Small intestine (tissue), 7 donors: ENCODE data around the gene POLDIP3. TPM values are rescaled to one million over a fixed set of nuclear protein-coding genes. Genes with fewer than 3 reads are reported as not detected.
A peak's percentile ranks its signal among the peaks of the same experiment; 100 is the strongest.

Source experiments
- DNase-seq, 2 donors: peaks; one replicate each; pipeline versions ENCODE4 v3.0.0 to v3.0.0-alpha.2; 2013
- FAIRE-seq: peaks from 2 replicates; lab custom pipeline; 2012; peaks lifted over from hg19 to GRCh38; lab: Jason Lieb, UNC
- H3K27ac ChIP-seq, 3 donors: one replicate each; pipeline ENCODE4 v1.5.1; 2013; ENCODE audit warnings: low read length in 2 of 3, mild to moderate bottlenecking in 2 of 3, control low read depth in 1 of 3, inconsistent platforms in 1 of 3, low read depth in 1 of 3, moderate library complexity in 1 of 3
- H3K27me3 ChIP-seq, 3 donors: one replicate each; pipeline ENCODE4 v1.6.1; 2013; ENCODE audit warnings: low read length in 3 of 3, inconsistent platforms in 1 of 3; ENCODE audit not compliant: control insufficient read depth in 3 of 3, insufficient read depth in 3 of 3
- H3K36me3 ChIP-seq, 3 donors: one replicate each; pipeline ENCODE4 v1.6.1; 2013; ENCODE audit warnings: low read length in 3 of 3, inconsistent platforms in 1 of 3, low read depth in 1 of 3, mild to moderate bottlenecking in 1 of 3, moderate library complexity in 1 of 3; ENCODE audit not compliant: control insufficient read depth in 3 of 3, insufficient read depth in 2 of 3
- H3K4me1 ChIP-seq, 3 donors: one replicate each; pipeline ENCODE4 v1.6.1; 2013; ENCODE audit warnings: low read length in 2 of 3, inconsistent platforms in 1 of 3, low read depth in 1 of 3, mild to moderate bottlenecking in 1 of 3, moderate library complexity in 1 of 3; ENCODE audit not compliant: control insufficient read depth in 3 of 3, insufficient read depth in 2 of 3
- H3K4me3 ChIP-seq, 3 donors: one replicate each; pipeline ENCODE4 v1.5.1; 2013; ENCODE audit warnings: low read length in 3 of 3, control low read depth in 1 of 3, inconsistent platforms in 1 of 3, low read depth in 1 of 3, mild to moderate bottlenecking in 1 of 3, moderate library complexity in 1 of 3
- H3K9me3 ChIP-seq, 2 donors: one replicate each; pipeline ENCODE4 v1.6.1; 2013; ENCODE audit warnings: low read depth in 1 of 2, low read length in 1 of 2; ENCODE audit not compliant: control insufficient read depth in 2 of 2, insufficient read depth in 1 of 2
- WGBS, 3 donors: extraction: QIAGEN DNeasy Blood & Tissue Kit; methylation state at CpG; one replicate each; pipeline ENCODE4 v1.1.7; 2013; 5-methylcytosine and 5-hydroxymethylcytosine counted together
- polyA plus RNA-seq, 4 donors: library from polyadenylated mRNA; stranded (reverse) in 3 of 4; unstranded in 1 of 4; fragments of 200-250 nt in 3 of 4; fragments of 120-200 nt in 1 of 4; gene quantifications; one replicate each; pipeline versions ENCODE4 v1.2.1 to v1.2.3, GENCODE V29; 2013
- donor health status: healthy with polysubstance abuse.
- donor health status: control.
- donor health status: control.
- donor health status: Bipolar disorder and iron deficiency.
- donor health status: healthy.

POLDIP3 gene
- polyA plus RNA-seq, 4 donors, result 23.5 to 58.6 (median 32.4) TPM

DNA sequence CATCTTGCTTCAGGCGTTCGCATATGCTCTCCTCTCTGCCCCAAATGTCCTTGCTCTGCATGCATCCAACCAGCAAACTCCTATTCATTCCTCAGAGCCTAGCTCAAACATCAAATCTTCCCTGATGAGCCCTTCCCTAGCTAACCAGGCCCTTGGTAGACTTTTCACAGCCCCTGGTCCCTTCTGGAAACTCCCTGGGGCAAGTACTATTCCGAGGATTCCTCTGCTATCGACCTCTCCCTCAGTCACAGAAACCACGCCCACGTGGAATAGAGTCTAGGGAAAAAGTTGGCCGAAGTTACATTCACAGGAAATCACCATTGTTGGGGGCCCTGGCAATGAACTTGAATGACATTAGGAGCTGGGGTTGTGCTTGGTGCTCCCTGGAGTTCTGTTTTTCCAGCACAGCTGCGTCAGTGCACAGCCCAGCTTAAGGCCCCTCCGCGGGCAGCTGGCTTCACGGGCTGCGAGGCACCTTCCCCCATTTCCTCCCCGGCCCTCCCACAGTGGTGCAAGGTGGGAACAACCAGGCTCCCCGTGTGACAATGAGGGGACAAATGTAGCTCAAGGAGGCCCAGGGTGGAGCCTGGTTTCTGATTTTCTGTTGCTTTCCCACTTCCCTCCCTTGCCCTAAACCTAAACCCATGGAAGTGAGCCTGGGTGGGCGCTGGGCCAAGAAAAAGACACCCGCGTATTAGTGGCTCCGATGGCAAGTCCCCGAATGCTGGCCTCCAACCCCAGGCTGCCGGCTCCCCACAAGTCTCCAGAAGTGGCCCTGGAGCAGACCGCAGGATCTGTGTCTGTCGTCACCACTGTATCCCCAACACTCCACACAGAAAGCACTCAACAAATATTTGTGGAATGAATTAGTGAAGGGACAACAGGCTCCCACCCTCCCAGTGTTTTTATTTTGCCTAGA is 30.0 kb upstream of the POLDIP3 start:
- FAIRE-seq (no peak), DNase-seq (peak; percentile 40 to 68)
- peak overlapping the region in 2 of 3 donors; percentile 79 to 97 for H3K27ac ChIP-seq
- H3K36me3 ChIP-seq, result peaks cover 0 to 56% (median 0%) of the 10 kb centered on the region in 3 donors
- no peaks in the 10 kb centered on the region for H3K9me3 ChIP-seq
- H3K4me1 ChIP-seq, result peaks cover 3 to 72% (median 31%) of the 10 kb centered on the region in 3 donors
- WGBS, 3 donors, result 32 to 45% (median 42%) methylated on average over 21 to 22 of the region's 22 CpGs
- H3K4me3 ChIP-seq, result no peak overlapping the region
- no peaks in the 10 kb centered on the region for H3K27me3 ChIP-seq

DNA sequence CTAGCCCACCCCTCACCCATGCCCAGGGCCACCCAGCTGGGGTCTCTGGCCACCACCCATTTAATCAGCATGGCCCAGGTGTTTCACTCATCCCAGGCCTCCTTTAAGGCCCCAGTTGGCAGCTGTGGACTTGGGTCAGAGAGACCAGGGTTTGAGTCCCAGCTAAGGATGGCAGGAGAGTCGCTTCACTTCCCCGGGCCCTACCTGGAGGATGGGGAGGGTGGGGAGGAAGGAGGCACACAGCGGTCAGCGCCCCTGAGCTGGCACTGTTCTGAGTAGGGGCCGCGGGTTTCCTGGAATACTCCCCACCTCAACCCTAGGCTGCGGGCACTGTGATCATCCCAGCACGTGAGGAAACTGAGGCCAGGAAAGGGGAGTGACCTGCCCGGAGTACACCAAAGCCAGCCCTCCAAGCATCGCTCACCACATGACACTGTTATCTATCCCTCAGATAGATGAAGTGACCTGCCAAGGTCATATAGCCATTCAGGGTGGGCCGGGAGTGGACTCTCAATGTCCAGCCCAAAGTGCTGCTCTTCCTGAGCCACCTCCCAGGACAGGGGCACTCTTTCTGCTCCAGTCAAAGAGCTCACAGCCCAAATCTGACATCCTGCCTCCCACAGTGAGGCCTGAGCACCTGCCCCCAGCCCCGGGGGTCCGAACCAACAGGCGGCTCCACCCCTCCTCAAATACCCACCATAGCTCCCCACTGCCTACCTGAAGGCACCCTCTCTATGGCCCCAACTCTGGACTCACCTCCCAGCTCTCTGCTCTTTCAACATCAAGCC is 29.1 kb upstream of the POLDIP3 start:
- peak overlapping the region in 2 of 3 donors; percentile 79 to 97 for H3K27ac ChIP-seq
- no peak overlapping the region for H3K4me3 ChIP-seq
- peaks cover 0 to 56% (median 0%) of the 10 kb centered on the region in 3 donors for H3K36me3 ChIP-seq
- H3K9me3 ChIP-seq, result no peaks in the 10 kb centered on the region
- no peak for FAIRE-seq
- H3K4me1 ChIP-seq, result peaks cover 3 to 70% (median 31%) of the 10 kb centered on the region in 3 donors
- 89 to 92% (median 91%) methylated on average over 13 to 14 of the region's 14 CpGs for WGBS, 3 donors
- no peak for DNase-seq
- H3K27me3 ChIP-seq, result no peaks in the 10 kb centered on the region

- Histone ChIP-seq H3K9me3 (no peaks in the 10 kb centered on the region), H3K4me3 (no peak overlapping the region), H3K36me3 (peaks cover 0 to 53% (median 0%) of the 10 kb centered on the region in 3 donors), H3K27me3 (no peaks in the 10 kb centered on the region), H3K27ac (peak overlapping the region in 2 of 3 donors; percentile 36 to 97), H3K4me1 (peaks cover 3 to 64% (median 31%) of the 10 kb centered on the region in 3 donors)
- DNase-seq (peak in 1 of 2 donors; percentile 58), FAIRE-seq (no peak)
- WGBS, 3 donors, result 63 to 75% (median 75%) methylated on average over 11 to 12 of the region's 12 CpGs
These were observed 28.3 kb upstream of the POLDIP3 start for GRCh38 chr22:42642806-42643633.

DNA sequence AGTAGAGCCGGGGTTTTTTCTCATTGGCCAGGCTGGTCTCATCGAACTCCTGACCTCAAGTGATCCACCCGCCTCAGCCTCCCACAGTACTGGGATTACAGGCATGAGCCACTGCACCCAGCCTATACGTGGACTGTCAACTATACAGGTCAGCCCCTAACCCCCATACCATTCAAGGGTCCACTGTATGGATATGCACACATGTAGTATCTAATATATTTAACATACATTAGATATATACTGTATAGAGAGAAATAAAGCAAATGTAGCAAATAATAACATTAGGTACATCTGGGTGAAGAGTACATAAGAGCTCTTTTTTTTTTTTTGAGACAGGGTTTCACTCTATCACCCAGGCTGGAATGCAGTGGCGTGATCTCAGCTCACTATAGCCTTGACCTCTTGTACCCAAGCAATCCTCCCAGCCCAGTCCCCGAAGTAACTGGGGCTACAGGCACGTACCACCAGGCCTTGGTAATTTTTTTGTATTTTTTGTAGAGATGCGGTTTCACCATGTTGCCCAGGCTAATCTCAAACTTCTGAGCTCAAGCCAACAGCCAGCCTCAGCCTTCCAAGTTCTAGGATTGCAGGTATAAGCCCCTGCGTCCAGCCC is 27.2 kb upstream of the POLDIP3 start:
- Histone ChIP-seq H3K27ac (peak overlapping the region in 1 of 3 donors; percentile 97), H3K4me3 (no peak overlapping the region), H3K36me3 (peaks cover 0 to 56% (median 0%) of the 10 kb centered on the region in 3 donors), H3K27me3 (no peaks in the 10 kb centered on the region), H3K4me1 (peaks cover 1 to 53% (median 27%) of the 10 kb centered on the region in 3 donors), H3K9me3 (no peaks in the 10 kb centered on the region)
- peak in 1 of 2 donors; percentile 56 for DNase-seq
- 61 to 79% (median 78%) methylated on average over 9 of the region's 9 CpGs for WGBS, 3 donors
- no peak for FAIRE-seq

DNA sequence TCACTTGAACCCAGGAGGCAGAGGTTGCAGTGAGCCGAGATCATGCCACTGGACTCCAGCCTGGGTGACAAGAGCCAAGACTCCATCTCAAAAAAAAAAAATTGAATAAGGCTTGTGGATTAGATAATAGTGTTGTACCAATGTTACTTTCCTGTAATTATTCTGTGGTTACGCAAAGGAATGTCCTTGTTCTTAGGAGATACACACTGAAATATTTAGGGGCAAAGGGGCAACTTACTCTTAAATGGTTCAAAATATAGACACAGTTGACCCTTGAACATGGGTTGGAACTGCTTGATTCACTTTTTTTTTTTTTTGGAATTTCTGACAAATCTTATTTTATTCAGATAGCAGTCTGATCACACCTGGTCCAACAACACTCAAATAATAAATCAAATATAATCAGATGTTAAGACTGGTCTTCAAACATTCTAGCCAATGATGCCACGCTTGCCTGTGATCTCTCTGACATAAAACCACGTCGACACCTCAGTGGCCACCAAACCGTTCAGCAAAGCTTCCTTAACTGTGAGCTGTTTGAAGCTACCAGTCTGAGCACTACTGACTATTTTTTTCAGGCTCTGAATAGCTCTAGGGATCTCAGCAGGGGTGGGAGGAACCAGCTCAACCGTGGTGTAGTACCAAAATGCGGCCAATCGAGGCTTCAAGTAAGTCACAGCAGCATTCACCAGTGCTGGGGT is 25.0 kb upstream of the POLDIP3 start:
- DNase-seq (no peak), FAIRE-seq (no peak)
- Histone ChIP-seq H3K36me3 (peaks cover 0 to 55% (median 11%) of the 10 kb centered on the region in 3 donors), H3K27me3 (no peaks in the 10 kb centered on the region), H3K27ac (no peak overlapping the region), H3K9me3 (no peaks in the 10 kb centered on the region), H3K4me3 (no peak overlapping the region), H3K4me1 (peaks cover 1 to 31% (median 16%) of the 10 kb centered on the region in 3 donors)
- WGBS, 3 donors, result 79 to 83% (median 82%) methylated on average over 9 of the region's 9 CpGs

DNA sequence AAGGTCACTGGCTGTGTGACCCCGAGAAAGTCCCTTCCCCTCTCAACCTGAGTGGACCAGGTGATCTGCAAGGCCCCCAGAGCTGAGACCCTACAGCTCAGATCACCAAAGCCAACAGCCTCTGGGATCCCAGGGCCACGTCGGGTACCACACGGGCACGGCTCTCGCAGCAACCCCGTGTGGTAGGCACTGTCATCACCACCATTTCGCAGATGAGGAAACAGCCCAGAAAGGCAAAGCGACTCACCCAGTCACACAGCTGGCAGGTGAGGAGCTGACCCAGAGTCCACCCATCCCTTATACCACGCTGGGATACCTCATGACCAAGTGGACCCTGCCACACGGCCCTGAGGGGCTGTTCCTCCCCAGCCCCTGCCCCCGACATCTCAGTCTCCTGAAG is 22.9 kb upstream of the POLDIP3 start:
- FAIRE-seq (no peak), DNase-seq (no peak)
- H3K27ac ChIP-seq, result no peak overlapping the region
- whole genome bisulfite sequencing, 3 donors, result 89 to 92% (median 92%) methylated on average over 12 of the region's 12 CpGs
- no peaks in the 10 kb centered on the region for H3K9me3 ChIP-seq
- no peak overlapping the region for H3K4me3 ChIP-seq
- H3K27me3 ChIP-seq, result no peaks in the 10 kb centered on the region
- H3K36me3 ChIP-seq, result peaks cover 0 to 57% (median 11%) of the 10 kb centered on the region in 3 donors
- H3K4me1 ChIP-seq, result peaks cover 0 to 10% (median 2%) of the 10 kb centered on the region in 3 donors

GRCh38 chr22:42636506-42636905 is 21.8 kb upstream of the POLDIP3 start:
- Histone ChIP-seq H3K4me1 (peaks cover 0 to 2% (median under 1%) of the 10 kb centered on the region in 3 donors), H3K9me3 (no peaks in the 10 kb centered on the region), H3K36me3 (peaks cover 2 to 67% (median 11%) of the 10 kb centered on the region in 3 donors), H3K27me3 (no peaks in the 10 kb centered on the region), H3K4me3 (no peak overlapping the region), H3K27ac (no peak overlapping the region)
- FAIRE-seq, result no peak
- no peak for DNase-seq
- WGBS, 3 donors, result 93 to 97% (median 96%) methylated on average over 15 to 17 of the region's 17 CpGs
